HepG2 (cell line): ENCODE data around the gene AP4M1. TPM values are rescaled to one million over a fixed set of nuclear protein-coding genes. Genes with fewer than 3 reads are reported as not detected.

Experiments used
- AHDC1 ChIP-seq: sonication (generic); formaldehyde crosslinking; IDR thresholded peaks from 2 replicates; pipeline ENCODE4 v1.5.1; 2020; ENCODE audit warnings: mild to moderate bottlenecking, missing genetic modification reagents, borderline replicate concordance
- BCL6 ChIP-seq: IDR thresholded peaks from 2 replicates; pipeline ENCODE4 v1.6.1; 2016; ENCODE audit warnings: missing genetic modification reagents, missing compliant biosample characterization
- BRD4 ChIP-seq: sonication (generic); formaldehyde crosslinking; IDR thresholded peaks from 2 replicates; pipeline ENCODE4 v1.4.0; 2020; ENCODE audit warnings: missing genetic modification reagents
- ESRRA ChIP-seq: sonication (generic); formaldehyde crosslinking; IDR thresholded peaks from 2 replicates; pipeline ENCODE4 v1.5.1; 2020; ENCODE audit warnings: mild to moderate bottlenecking, low read depth, missing genetic modification reagents
- FOXO1 ChIP-seq: sonication (generic); formaldehyde crosslinking; IDR thresholded peaks from 2 replicates; pipeline ENCODE4 v1.4.0; 2020; ENCODE audit warnings: missing genetic modification reagents
- JDP2 ChIP-seq: sonication (generic); formaldehyde crosslinking; IDR thresholded peaks from 2 replicates; pipeline ENCODE4 v1.8.1; 2022; ENCODE audit warnings: missing genetic modification reagents, borderline replicate concordance
- POLR2AphosphoS5 ChIP-seq: IDR thresholded peaks from 2 replicates; pipeline ENCODE4 v1.6.1; 2012; ENCODE audit warnings: low read depth, low read length
- PREB ChIP-seq: sonication (generic); formaldehyde crosslinking; IDR thresholded peaks from 2 replicates; pipeline ENCODE4 v1.4.0; 2020; ENCODE audit warnings: missing genetic modification reagents
- PTBP1 ChIP-seq: fragments of 200-400 bp; formaldehyde crosslinking; IDR thresholded peaks from 2 replicates; pipeline ENCODE4 v1.6.1; 2018; ENCODE audit warnings: low read length, low read depth; ENCODE audit not compliant: poor library complexity, severe bottlenecking
- RBFOX2 ChIP-seq: fragments of 200-400 bp; formaldehyde crosslinking; IDR thresholded peaks from 2 replicates; pipeline ENCODE4 v1.6.1; 2017; ENCODE audit warnings: low read depth, mild to moderate bottlenecking, low read length
- SNRNP70 ChIP-seq: fragments of 200-400 bp; formaldehyde crosslinking; IDR thresholded peaks from 2 replicates; pipeline ENCODE4 v1.6.1; 2017; ENCODE audit warnings: mild to moderate bottlenecking, low read depth, low read length, moderate library complexity
- SYNCRIP ChIP-seq: fragments of 200-400 bp; formaldehyde crosslinking; IDR thresholded peaks from 2 replicates; pipeline ENCODE4 v1.6.1; 2018; ENCODE audit warnings: mild to moderate bottlenecking, low read depth, low read length; ENCODE audit not compliant: insufficient read depth
- USF2 ChIP-seq, 2 experiments: sonication (generic) in 1 of 2; formaldehyde crosslinking in 1 of 2; IDR thresholded peaks; 2 replicates each; pipeline versions ENCODE4 v1.5.1 to v1.6.1; 2011 to 2020; ENCODE audit warnings: borderline replicate concordance in 1 of 2, low read depth in 1 of 2, low read length in 1 of 2, mild to moderate bottlenecking in 1 of 2, missing genetic modification reagents in 1 of 2, moderate library complexity in 1 of 2
- ZNF570 ChIP-seq: sonication (generic); formaldehyde crosslinking; IDR thresholded peaks from 2 replicates; pipeline ENCODE4 v1.4.0; 2020; ENCODE audit warnings: mild to moderate bottlenecking, missing genetic modification reagents, borderline replicate concordance
- polyA plus RNA-seq, 8 experiments: library from polyadenylated mRNA; depleted of rRNA in 3 of 8; stranded (reverse) in 7 of 8; unstranded in 1 of 8; fragments of >200 nt; fragmentation: Illumina TruSeq in 4 of 8; extraction: Trizol in 4 of 8; gene quantifications; 2 replicates each; pipeline versions ENCODE4 v1.2.1 to v1.2.3, GENCODE V29; 2011 to 2016; ENCODE audit warnings: low read depth in 4 of 8, missing spikeins in 1 of 8, mixed read lengths in 1 of 8; ENCODE audit not compliant: insufficient read depth in 1 of 8
- total RNA-seq, 5 experiments: library from RNA; depleted of rRNA; stranded (reverse); fragments of >200 nt; fragmentation: Illumina TruSeq; extraction: Trizol; gene quantifications; 2 replicates each; pipeline ENCODE4 v1.2.3, GENCODE V29; 2016; ENCODE audit warnings: low read depth in 1 of 5

Gene AP4M1
- total and polyA plus RNA-seq, 2 of the 13 experiments (the other 11 are each of a cell fraction or from before 2014, with no cell fraction given), result 6.3 to 9.7 TPM

DNA sequence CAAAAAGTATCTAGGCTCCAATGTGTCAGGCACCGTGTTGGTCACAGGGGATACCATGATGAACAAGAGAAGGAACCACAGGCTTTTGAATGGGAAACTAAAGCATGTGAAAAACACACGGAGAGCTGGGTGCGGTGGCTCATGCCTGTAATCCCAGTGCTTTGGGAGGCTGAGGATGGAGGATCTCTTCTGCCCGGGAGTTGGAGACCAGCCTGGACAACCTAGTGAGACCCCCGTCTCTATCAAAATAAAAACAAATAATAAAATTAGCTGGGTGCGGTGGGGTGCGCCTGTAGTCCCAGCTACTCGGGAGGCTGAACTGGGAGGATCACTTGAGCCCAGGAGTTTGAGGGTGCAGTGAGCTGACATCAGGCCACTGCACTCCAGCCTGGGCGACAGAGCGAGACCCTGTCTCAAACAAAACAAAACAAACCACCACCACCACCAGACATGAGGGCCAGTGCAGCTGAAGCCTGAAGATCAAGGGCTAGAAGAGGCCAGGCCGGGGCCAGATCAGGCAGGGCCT, 13.3 kb upstream of the AP4M1 start (continued):
- TF ChIP-seq USF2 (IDR thresholded peaks at IDR 0.05; ENCODE audit: low read depth, low read length), result no peak
- no peak for TF ChIP-seq USF2 (CRISPR knock-in tag; IDR thresholded peaks at IDR 0.05; ENCODE audit: borderline replicate concordance)
- TF ChIP-seq PTBP1, result no peak
- TF ChIP-seq JDP2 (CRISPR knock-in tag), result no peak
- TF ChIP-seq SYNCRIP, result no peak
- no peak for TF ChIP-seq RBFOX2
- no peak for TF ChIP-seq ESRRA (CRISPR knock-in tag)
- no peak for TF ChIP-seq BCL6 (CRISPR knock-in tag)
- no peak for TF ChIP-seq POLR2AphosphoS5
- no peak for TF ChIP-seq FOXO1 (CRISPR knock-in tag)
- TF ChIP-seq PREB (CRISPR knock-in tag), result no peak
- TF ChIP-seq BRD4 (CRISPR knock-in tag), result 0 out of 2 replicates have a peak, but pooled peaks have one; percentile 5
- 0 out of 2 replicates have a peak, but pooled peaks have one; percentile 36 for TF ChIP-seq AHDC1 (CRISPR knock-in tag)
- TF ChIP-seq ZNF570, result no peak
- TF ChIP-seq SNRNP70, result no peak
